Gastroesophageal sphincter (tissue), 4 donors: ENCODE results near the gene SLAMF9. TPM values are rescaled to one million over a fixed set of nuclear protein-coding genes. Genes with fewer than 3 reads are reported as not detected.

Experiments used
- ATAC-seq: fragments of 150-250 bp; one replicate; pipeline ENCODE4 v1.9.1; 2016; ENCODE audit warnings: mild to moderate bottlenecking, moderate library complexity
- H3K27ac ChIP-seq, 4 donors: fragments of 200-600 bp; sonication (generic) in 3 of 4; 1 replicate in 3 of 4; 2 replicates in 1 of 4; pipeline ENCODE4 v1.5.1; 2016 to 2019
- H3K27me3 ChIP-seq: fragments of 200-600 bp; sonication (generic); one replicate; pipeline ENCODE4 v1.5.1; 2019
- H3K36me3 ChIP-seq, 2 donors: fragments of 200-600 bp; sonication (generic); one replicate each; pipeline ENCODE4 v1.5.1; 2019; ENCODE audit warnings: control low read depth in 1 of 2
- H3K4me1 ChIP-seq, 3 donors: fragments of 200-600 bp; sonication (generic); 1 replicate in 2 of 3; 2 replicates in 1 of 3; pipeline ENCODE4 v1.5.1; 2016 to 2019; ENCODE audit warnings: control low read depth in 2 of 3
- H3K4me3 ChIP-seq, 2 donors: fragments of 200-600 bp; sonication (generic); one replicate each; pipeline ENCODE4 v1.5.1; 2019; ENCODE audit warnings: mild to moderate bottlenecking in 1 of 2, moderate library complexity in 1 of 2
- H3K9me3 ChIP-seq, 3 donors: fragments of 200-600 bp; sonication (generic); one replicate each; pipeline ENCODE4 v1.5.1; 2017 to 2019; ENCODE audit warnings: control low read depth in 2 of 3
- CTCF ChIP-seq, 4 experiments: fragments of 200-600 bp in 2 of 4; fragments of 450-650 bp in 2 of 4; sonication (generic) in 1 of 4; IDR thresholded peaks; one replicate each; pipeline ENCODE4 v1.5.1; 2017 to 2019; ENCODE audit warnings: antibody characterized with exemption in 4 of 4, mild to moderate bottlenecking in 2 of 4, moderate library complexity in 2 of 4
- EP300 ChIP-seq: sonication (generic); formaldehyde crosslinking; IDR thresholded peaks from one replicate; pipeline ENCODE4 v1.6.1; 2017; ENCODE audit warnings: antibody characterized with exemption, mild to moderate bottlenecking
- POLR2A ChIP-seq, 2 donors: fragments of 450-650 bp; IDR thresholded peaks; one replicate each; pipeline ENCODE4 v1.6.1; 2017; ENCODE audit warnings: antibody characterized with exemption in 2 of 2, mild to moderate bottlenecking in 2 of 2, moderate library complexity in 1 of 2
- POLR2AphosphoS5 ChIP-seq: sonication (generic); formaldehyde crosslinking; IDR thresholded peaks from one replicate; pipeline ENCODE4 v1.6.1; 2017; ENCODE audit warnings: antibody characterized with exemption
- WGBS, 2 donors: methylation state at CpG; one replicate each; pipeline ENCODE4 v1.1.5; 2018; ENCODE audit warnings: low coverage in 1 of 2; 5-methylcytosine and 5-hydroxymethylcytosine counted together
- total RNA-seq, 4 donors: library from RNA; depleted of rRNA; stranded (reverse); fragments of >200 nt; gene quantifications; one replicate each; pipeline ENCODE4 v1.1.0, GENCODE V29; 2016

The SLAMF9 gene
- total RNA-seq, 4 donors from 2014 or later, result not detected

- Histone ChIP-seq H3K4me1 (no peaks in the 10 kb centered on the region), H3K36me3 (no peaks in the 10 kb centered on the region), H3K27me3 (peaks cover 3% of the 10 kb centered on the region), H3K9me3 (peaks cover 0 to 6% (median 0%) of the 10 kb centered on the region in 3 donors), H3K4me3 (no peak overlapping the region), H3K27ac (no peak overlapping the region)
- WGBS, 2 donors, result 60 to 93% methylated on average over 1 to 10 of the region's 11 CpGs
- no peak for ATAC-seq
- no peak for TF ChIP-seq POLR2AphosphoS5
Measured at GRCh38 chr1:159962176-159962575, 8.1 kb upstream of the SLAMF9 start.

- WGBS, 2 donors, result 73 to 86% methylated on average over 4 to 10 of the region's 15 CpGs
- Histone ChIP-seq H3K36me3 (no peaks in the 10 kb centered on the region), H3K9me3 (peaks cover 0 to 1% (median 0%) of the 10 kb centered on the region in 3 donors), H3K27me3 (peaks cover 3% of the 10 kb centered on the region), H3K4me3 (no peak overlapping the region), H3K4me1 (no peaks in the 10 kb centered on the region), H3K27ac (peak overlapping the region in 1 of 4 donors; percentile 52)
- TF ChIP-seq POLR2AphosphoS5 (no peak), POLR2A (IDR thresholded peaks at IDR 0.05) (no peak), EP300 (no peak), CTCF (IDR thresholded peaks at IDR 0.05) (no peak)
- no peak for ATAC-seq
Measured at GRCh38 chr1:159961636-159962035, 7.6 kb upstream of the SLAMF9 start.

- H3K4me1 ChIP-seq, result no peaks in the 10 kb centered on the region
- H3K36me3 ChIP-seq, result no peaks in the 10 kb centered on the region
- TF ChIP-seq POLR2AphosphoS5 (peak; percentile 7), EP300 (no peak)
- H3K9me3 ChIP-seq, result no peaks in the 10 kb centered on the region
- no peak overlapping the region for H3K4me3 ChIP-seq
- 8 to 16% methylated on average over 4 of the region's 5 CpGs for WGBS, 2 donors
- H3K27me3 ChIP-seq, result peaks cover 3% of the 10 kb centered on the region
- ATAC-seq, result peak; percentile 94
- H3K27ac ChIP-seq, result peak overlapping the region in 2 of 4 donors; percentile 43 to 52
Measured at GRCh38 chr1:159960721-159961381, 6.8 kb upstream of the SLAMF9 start.

- ATAC-seq, result peak; percentile 26
- TF ChIP-seq POLR2A (IDR thresholded peaks at IDR 0.05), result no peak
- TF ChIP-seq CTCF (IDR thresholded peaks at IDR 0.05), result no peak
- no peak for TF ChIP-seq EP300
- no peak for TF ChIP-seq POLR2AphosphoS5
- H3K4me3 ChIP-seq, result no peak overlapping the region
- 56% methylated on average over 2 of the region's 4 CpGs; no CpG with 5 or more reads in 1 of the 2 donors for WGBS, 2 donors
- H3K4me1 ChIP-seq, result no peaks in the 10 kb centered on the region
- peaks cover 1% of the 10 kb centered on the region for H3K27me3 ChIP-seq
- no peaks in the 10 kb centered on the region for H3K36me3 ChIP-seq
- H3K9me3 ChIP-seq, result no peaks in the 10 kb centered on the region
- peak overlapping the region in 1 of 4 donors; percentile 40 for H3K27ac ChIP-seq
Measured at GRCh38 chr1:159959451-159959850, 5.4 kb upstream of the SLAMF9 start.

- no peak for TF ChIP-seq CTCF (IDR thresholded peaks at IDR 0.05)
- no peak for TF ChIP-seq POLR2AphosphoS5
- no peak for TF ChIP-seq POLR2A (IDR thresholded peaks at IDR 0.05)
- no peak for TF ChIP-seq EP300
- H3K4me3 ChIP-seq, result no peak overlapping the region
- no peaks in the 10 kb centered on the region for H3K36me3 ChIP-seq
- peak overlapping the region in 1 of 4 donors; percentile 40 for H3K27ac ChIP-seq
- 56 to 60% methylated on average over 1 to 3 of the region's 3 CpGs for WGBS, 2 donors
- no peak for ATAC-seq
- no peaks in the 10 kb centered on the region for H3K4me1 ChIP-seq
- no peaks in the 10 kb centered on the region for H3K9me3 ChIP-seq
- H3K27me3 ChIP-seq, result peaks cover 7% of the 10 kb centered on the region
Measured at GRCh38 chr1:159958719-159959380, 4.8 kb upstream of the SLAMF9 start.

GRCh38 chr1:159957824-159958268, 3.8 kb upstream of the SLAMF9 start:
- no peaks in the 10 kb centered on the region for H3K4me1 ChIP-seq
- 49 to 60% methylated on average over 2 to 7 of the region's 9 CpGs for WGBS, 2 donors
- TF ChIP-seq POLR2AphosphoS5 (no peak), CTCF (IDR thresholded peaks at IDR 0.05) (no peak), POLR2A (IDR thresholded peaks at IDR 0.05) (no peak), EP300 (no peak)
- H3K9me3 ChIP-seq, result no peaks in the 10 kb centered on the region
- H3K27me3 ChIP-seq, result peaks cover 16% of the 10 kb centered on the region
- no peak overlapping the region for H3K27ac ChIP-seq
- no peak for ATAC-seq
- H3K36me3 ChIP-seq, result no peaks in the 10 kb centered on the region
- no peak overlapping the region for H3K4me3 ChIP-seq
